ENCODE data around the gene CLCN4.

CLCN4 gene

DNA sequence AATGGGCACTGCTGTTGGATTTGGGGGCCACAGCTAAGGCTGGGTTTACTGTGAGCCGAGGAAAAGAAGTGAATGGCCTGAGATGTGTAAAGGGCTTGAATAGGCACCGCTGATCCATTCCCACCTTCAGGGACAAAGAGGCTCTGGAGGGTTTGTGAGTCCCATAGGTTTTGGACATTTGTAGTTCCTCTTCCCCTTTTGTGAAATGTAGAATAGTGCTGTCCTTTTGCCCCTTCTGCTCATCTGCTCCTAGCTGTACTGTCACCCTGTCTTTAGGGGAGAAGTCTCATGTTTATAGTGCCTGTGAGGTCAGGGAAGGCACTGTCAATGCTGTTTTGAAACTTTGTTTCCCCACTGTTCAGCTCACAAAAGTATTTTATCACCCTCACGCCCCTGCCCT, 26.4 kb upstream of the CLCN4 start:
- DNase-seq = no peak

- DNase-seq = no peak
Observed at GRCh38 chrX:10133980-10134676, 22.6 kb upstream of the CLCN4 start.

- no peak for DNase-seq
Observed at GRCh38 chrX:10134921-10135320, 21.9 kb upstream of the CLCN4 start.

- DNase-seq = no peak
Observed at GRCh38 chrX:10135561-10136399, 21.0 kb upstream of the CLCN4 start.

DNA sequence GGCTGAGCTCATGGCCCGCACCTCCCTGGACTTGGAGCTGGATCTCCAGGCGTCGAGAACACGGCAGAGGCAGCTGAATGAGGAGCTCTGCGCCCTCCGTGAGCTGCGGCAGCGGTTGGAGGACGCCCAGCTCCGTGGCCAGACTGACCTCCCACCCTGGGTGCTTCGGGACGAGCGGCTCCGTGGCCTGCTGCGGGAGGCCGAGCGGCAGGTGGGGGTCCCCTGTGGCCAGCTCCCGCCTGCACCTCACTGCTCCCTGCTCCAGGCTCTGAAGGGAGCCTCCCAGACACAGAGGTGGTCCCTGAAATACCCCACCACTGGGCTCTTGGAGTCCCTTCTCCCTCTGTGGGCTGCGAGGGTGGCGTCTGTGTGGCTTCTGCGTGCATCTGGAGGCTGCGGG, 18.0 kb upstream of the CLCN4 start:
- DNase-seq = no peak

DNA sequence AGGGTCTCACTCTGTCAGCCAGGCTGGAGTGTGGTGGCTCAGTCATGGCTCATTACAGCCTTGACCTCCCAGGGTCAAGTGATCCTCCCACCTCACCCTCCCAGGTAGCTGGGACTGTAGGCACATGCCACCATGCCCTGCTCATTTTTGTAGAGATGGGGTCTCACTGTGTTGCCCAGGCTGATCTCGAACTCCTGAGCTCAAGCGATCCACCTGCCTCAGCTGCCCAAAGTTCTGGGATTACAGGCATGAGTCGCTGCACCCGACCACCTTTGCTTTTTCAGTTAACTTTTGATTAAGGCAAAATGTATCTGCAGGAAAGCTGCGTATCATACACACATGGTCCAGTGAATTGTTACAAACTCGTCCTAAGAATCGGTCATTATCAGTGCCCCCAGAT, 16.5 kb upstream of the CLCN4 start:
- no peak for DNase-seq

DNA sequence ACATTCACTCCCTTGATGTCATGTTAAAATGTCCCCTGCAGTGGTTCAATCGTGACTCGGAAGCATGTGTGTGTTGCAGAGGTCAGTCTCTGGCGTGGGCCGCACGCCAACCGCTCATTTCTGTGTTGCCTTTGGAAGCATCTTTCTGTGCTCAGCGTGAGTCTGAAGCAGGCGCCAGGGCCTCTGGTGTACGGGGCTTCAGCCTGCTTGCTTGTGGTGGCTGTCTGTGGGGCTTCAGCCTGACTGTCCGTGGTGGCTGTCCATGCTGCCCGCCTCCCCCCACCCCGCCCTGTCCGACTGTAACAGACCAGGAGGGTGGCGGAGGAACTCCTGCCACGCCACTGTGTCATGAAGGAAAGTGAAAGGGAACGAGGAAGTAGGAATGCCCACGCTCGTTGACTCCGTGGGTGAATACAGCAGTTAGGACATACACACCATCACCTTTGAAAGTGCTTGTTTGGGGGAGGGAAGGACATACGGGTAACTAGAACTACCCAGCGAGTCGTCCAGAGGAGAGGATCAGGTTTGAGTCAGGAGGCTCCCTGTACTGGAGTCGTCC, 14.7 kb upstream of the CLCN4 start:
- DNase-seq = no peak

DNA sequence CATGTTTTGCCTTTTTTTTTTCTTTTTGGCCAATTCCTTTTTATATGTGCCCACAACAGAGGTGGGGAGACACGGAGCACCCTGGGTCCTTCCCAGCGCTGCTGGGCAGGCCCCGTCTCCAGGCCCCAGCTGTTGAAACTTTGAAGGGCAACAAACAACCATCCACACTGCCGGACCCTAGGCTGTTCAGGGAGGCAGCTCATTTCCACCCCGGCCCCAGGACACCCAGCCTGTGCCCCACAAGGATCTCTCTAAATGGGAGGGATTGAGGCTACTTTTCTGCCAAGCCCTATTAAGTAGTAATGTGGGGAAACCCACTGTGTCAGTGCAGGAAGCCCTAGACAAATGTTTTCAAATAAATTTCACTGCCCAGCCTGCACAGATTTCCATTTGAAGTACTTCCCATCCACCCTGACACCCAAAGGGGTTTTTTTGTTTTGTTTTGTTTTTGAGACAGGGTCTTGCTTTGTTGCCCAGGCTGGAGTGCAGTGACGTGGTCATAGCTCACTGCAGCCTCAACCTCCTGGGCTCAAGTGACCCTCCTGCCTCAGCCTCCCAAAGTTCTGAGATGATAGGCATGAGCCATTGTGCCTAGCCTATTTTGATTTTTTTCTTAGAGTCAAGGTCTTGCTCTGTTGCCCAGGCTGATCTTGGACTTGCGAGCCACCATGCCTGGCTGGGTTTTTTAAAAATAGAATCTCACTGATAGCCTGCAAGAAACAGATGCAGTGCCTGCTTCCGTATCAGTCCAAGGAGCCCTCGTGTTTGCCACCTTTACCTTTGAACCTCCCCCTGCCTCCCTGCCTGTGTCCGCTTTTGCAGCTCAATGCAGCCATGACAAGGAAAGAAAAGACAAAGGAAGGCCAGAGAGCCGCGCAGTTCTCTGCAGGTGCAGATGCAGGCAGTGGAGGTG, 13.4 kb upstream of the CLCN4 start:
- DNase-seq = no peak

DNA sequence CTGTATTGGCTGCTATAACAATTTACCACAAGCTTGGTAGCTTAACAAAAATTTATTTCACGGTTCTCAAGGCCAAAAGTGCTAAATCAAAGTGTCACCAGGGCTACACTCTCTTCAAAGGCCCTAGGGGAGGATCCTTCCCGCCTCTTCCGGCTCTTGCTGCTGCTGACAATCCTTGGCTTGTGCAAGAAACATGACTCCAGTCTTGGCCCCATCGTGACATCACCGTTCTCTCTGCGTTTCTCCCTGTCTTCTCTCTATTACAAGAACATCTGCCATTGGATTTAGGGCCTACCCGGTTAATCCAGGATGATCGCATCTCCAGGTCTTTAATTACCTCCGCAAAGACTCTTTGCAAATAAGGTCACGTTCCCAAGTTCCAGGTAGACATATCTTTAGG, 10.4 kb upstream of the CLCN4 start:
- DNase-seq = no peak

DNA sequence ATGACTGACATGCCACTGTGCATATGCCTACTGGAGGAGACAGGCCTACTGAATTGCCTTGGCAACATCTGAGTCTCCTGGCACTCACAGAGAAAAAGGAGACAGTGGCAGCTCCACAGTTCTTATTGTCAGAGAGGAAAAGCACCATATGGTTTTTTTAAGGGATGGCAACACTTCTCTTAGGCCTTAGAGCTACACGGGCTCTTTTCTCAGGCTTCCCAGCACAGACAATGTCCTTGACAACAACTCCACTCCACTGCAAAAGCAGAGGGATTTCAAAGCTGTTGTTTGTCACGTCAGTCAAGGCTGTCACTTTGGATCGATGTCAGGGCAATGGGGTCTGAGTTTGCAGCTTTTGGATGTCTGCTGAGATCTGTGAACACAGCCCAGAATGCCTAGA, 4.7 kb upstream of the CLCN4 start:
- DNase-seq = no peak

DNA sequence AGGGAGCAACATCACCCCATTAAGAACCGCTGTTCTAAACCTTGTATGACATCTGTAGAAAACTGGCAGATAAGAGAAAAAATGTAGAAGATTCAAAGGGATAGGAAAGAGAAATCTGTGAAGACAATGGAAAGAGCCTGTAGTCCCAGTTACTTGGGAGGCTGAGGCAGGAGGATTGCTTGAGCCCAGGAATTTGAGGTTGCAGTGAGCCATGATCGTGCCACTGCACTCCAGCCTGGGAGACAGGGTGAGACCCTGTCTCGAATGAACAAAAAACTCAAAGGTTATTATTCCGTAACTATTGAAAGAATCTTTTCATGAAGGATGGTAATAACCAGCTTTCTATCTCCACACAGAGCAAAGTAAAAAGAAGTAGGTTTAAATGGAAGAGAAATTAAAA, 1.6 kb upstream of the CLCN4 start:
- DNase-seq = no peak

DNA sequence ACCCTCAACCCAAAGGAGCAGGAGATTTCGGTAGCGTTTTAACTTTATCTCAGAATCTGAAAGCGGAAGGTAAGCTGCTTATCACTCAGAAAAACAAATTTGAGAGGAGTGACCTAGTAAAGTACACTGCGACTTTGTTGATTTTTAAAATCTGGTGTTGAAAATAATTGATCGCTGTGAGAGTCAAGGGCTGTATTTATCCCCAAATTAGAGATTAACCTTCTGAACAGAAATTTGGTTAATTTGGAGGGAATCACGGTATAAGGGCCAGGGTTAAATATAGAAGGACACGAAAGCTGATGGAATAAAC, 212 bp downstream of the CLCN4 start:
- DNase-seq = no peak

DNA sequence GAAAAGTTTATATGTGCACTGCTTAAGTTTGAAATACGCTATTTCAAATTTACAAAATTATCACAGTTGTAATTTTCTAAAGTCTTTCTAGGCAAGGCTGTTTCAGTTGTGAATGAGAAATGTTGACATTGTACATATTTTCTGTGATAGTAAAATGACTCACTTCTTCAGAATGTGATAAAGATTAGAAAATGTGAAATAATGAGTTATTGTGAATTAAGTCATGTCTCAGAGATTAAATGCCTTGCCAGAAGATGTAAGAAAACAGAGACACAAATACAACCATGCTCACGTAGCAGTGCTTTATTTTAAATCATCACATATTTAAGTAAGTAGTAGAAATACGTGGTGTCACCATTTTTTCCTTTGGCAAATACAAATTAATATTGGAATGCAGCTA, 768 bp downstream of the CLCN4 start:
- DNase-seq = no peak

DNA sequence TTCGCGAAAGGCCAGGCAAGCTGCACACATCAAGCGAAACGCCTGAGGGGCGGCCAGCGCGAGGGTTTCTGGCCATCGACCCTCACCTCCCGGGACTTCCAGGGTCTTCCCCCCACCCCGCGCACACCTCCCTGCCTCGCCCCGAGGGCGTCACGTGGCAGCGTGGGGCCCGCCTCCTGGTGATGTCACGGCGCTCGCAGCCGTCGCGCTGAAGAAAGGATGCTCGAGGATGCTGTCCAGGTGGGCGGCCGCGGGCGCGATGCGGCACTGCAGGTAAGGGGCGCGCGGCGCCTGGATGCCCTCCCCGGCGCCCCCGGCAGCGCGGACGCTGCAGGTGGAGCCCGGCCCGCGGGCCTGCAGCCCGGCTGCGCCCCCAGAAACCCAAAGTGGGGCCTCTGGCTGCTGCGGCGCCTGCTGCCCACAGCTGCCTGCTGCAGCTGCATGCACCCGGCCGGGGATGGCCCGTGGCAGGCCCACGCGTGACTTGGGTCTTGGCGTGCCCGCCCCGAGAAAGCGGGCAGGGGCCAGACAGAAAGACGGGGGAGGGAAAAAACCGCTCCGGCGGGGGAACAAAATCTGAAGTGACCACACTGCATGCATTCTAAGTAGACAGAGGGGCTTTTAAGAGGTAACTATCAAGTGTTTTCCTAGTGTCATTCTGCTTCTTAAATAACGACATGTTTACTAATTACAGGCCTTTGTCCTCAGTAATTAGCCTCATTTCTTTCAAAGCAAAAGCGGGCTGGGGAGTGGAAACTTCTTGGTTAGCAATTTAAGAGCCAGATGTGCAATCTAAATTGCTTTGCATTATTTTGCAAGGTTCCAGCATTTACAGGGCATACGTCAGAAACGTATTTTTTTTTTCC, 1.7 kb downstream of the CLCN4 start:
- no peak for DNase-seq

DNA sequence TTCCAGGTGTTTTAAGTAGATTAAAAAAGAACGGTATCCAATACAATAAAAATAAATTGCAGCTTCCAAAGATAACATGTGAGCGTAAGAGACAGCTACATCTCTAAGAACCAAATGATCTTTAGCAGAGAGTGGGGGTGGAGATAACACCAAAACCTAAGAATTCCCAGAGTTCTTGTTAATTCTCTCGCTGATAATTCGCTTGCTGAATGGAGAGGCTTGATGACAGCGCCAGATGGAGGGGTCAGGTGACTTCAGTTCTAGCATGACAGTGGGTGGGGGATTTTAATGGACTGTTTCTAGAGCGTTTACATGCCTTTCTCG, 2.3 kb downstream of the CLCN4 start:
- DNase-seq = no peak

- DNase-seq = no peak
Observed at GRCh38 chrX:10160211-10160610, 3.4 kb downstream of the CLCN4 start.

GRCh38 chrX:10163031-10163430, 6.3 kb downstream of the CLCN4 start:
- no peak for DNase-seq

GRCh38 chrX:10164879-10165278, 8.1 kb downstream of the CLCN4 start:
- DNase-seq = no peak

DNA sequence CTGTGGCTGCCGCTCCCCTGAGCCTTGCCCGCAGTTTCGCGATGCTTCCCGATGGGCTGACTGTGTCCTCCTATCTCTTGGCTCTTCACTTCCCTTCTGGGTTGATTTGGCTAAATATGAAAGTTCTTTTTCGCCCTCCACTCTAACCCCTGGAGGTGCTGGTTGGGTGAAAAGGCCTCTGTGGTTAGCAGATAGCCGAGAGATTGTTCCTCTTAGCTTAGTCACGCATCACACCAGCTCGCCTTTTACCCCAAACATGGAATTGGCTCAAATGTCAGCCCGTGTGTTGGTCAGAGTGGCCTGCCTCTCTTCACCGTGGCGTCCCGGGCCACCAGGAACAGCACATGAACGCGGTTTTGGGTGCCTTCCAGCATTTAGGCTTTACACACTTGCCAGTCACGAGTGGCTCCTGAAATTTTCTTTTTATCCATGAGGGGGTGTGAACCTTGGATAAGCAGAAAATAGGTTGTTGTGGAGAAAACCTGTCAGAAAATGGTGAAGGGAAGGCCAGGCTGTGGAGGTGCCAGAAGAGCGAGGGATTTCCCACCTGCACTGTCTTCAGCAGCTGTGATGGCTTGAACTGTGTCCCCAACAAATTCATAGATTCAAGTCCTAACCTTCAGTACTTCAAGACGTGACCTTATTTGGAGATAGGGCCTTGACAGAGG, 8.9 kb downstream of the CLCN4 start:
- no peak for DNase-seq

GRCh38 chrX:10166248-10166716, 9.5 kb downstream of the CLCN4 start:
- DNase-seq = no peak

DNA sequence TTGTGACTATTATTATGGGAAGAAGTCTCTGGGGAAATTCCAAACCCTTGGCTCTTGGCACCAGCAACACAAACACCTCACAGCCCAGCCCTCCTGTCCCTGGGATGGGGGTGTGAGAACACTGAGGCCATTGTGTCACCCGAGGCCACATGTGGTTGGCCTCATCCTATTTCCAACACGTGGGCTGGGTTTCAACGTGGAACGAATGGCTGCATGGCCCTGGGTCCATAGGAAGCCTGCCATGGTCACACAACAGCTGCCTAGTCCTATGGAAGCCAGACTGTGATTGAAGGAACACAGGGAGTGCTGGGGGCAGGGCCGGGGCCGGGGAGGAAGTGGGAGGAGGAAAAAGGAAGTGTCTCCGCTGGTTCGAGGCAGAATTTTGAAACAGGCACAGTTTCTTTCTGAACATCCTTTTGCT, 10.0 kb downstream of the CLCN4 start:
- DNase-seq = no peak

- DNase-seq = no peak
Observed at GRCh38 chrX:10167573-10167972, 10.8 kb downstream of the CLCN4 start.
